H1 (cell line): Measurements from ENCODE around the gene RAPGEF1. TPM values are rescaled to one million over a fixed set of nuclear protein-coding genes. Genes with fewer than 3 reads are reported as not detected.

ENCODE experiments used
- ASH2L ChIP-seq: fragments of 200-600, 300-600 bp; sonication (generic); IDR thresholded peaks from one replicate; pipeline ENCODE4 v1.7.1; 2017; ENCODE audit warnings: low read length
- CHD7 ChIP-seq: fragments of 300-600 bp; sonication (generic); IDR thresholded peaks from 2 replicates; pipeline ENCODE4 v1.7.1; 2012; ENCODE audit warnings: low read length, moderate library complexity, mild to moderate bottlenecking, inconsistent platforms; ENCODE audit not compliant: insufficient replicate concordance
- EZH2 ChIP-seq: fragments of 200-600 bp; sonication (generic); IDR thresholded peaks from 2 replicates; pipeline ENCODE4 v1.7.1; 2012; ENCODE audit warnings: low read depth, mild to moderate bottlenecking, moderate library complexity, low read length, inconsistent platforms; ENCODE audit not compliant: severe bottlenecking
- HDAC2 ChIP-seq, 2 experiments: fragments of 300-600 bp in 1 of 2; sonication (generic) in 1 of 2; IDR thresholded peaks; 2 replicates each; pipeline ENCODE4 v1.6.1; 2011 to 2012; ENCODE audit warnings: low read depth in 2 of 2, low read length in 2 of 2, mild to moderate bottlenecking in 2 of 2, moderate library complexity in 2 of 2, borderline replicate concordance in 1 of 2, inconsistent platforms in 1 of 2
- PHF8 ChIP-seq: fragments of 200-600 bp; sonication (generic); conservative IDR thresholded peaks from 2 replicates; pipeline ENCODE4 v1.7.1; 2012; ENCODE audit warnings: low read depth, mild to moderate bottlenecking, inconsistent platforms, low read length, moderate library complexity
- RBBP5 ChIP-seq: IDR thresholded peaks from 2 replicates; pipeline ENCODE4 v1.7.1; 2012; ENCODE audit warnings: low read depth, mild to moderate bottlenecking, inconsistent platforms, low read length, moderate library complexity, borderline replicate concordance
- RXRA ChIP-seq: IDR thresholded peaks from 2 replicates; pipeline ENCODE4 v1.6.1; 2011; ENCODE audit warnings: low read depth, mild to moderate bottlenecking, low read length, moderate library complexity; ENCODE audit not compliant: insufficient read depth
- USF2 ChIP-seq: IDR thresholded peaks from 2 replicates; pipeline ENCODE4 v1.6.1; 2011; ENCODE audit warnings: low read length, improper control_type of control experiment
- polyA plus RNA-seq, 7 experiments: library from polyadenylated mRNA; depleted of rRNA in 3 of 7; stranded (reverse) in 5 of 7; unstranded in 2 of 7; fragments of >200 nt in 5 of 7; fragments of 200-250 nt in 2 of 7; gene quantifications; 1 replicate in 5 of 7; 2 replicates in 1 of 7; 4 replicates in 1 of 7; pipeline versions ENCODE4 v1.2.1 to v1.2.3, GENCODE V29; 2011 to 2013; ENCODE audit warnings: missing spikeins in 2 of 7, mixed read lengths in 2 of 7
- total RNA-seq: library from RNA; stranded (reverse); fragmentation: NEBNext Ultra II Directional; extraction: Animal tissue kit (Norgen Biotek cat#: 25700); gene quantifications from 2 replicates; pipeline ENCODE4 v1.2.1, GENCODE V29; 2021

RAPGEF1 gene
- total and polyA plus RNA-seq, 2 of the 8 experiments (the other 6 are each of a cell fraction or from before 2014, with no cell fraction given), result 29.7 to 78.9 TPM

- TF ChIP-seq CHD7 (no peak), EZH2 (no peak), RBBP5 (no peak), USF2 (no peak), PHF8 (no peak), ASH2L (no peak), RXRA (no peak), HDAC2 (IDR thresholded peaks at IDR 0.05; ENCODE audit: borderline replicate concordance in 1 of 2, low read depth in 2 of 2, low read length in 2 of 2) (no peak)
Measured at GRCh38 chr9:131691969-131692611, 47.8 kb downstream of the RAPGEF1 start (continued).
